Breast epithelium (tissue), 3 donors: ENCODE results near the gene GPR137.

Source experiments
- POLR2A ChIP-seq: fragments of 450-650 bp; IDR thresholded peaks from one replicate; pipeline ENCODE4 v1.6.1; 2016; ENCODE audit warnings: antibody characterized with exemption, mild to moderate bottlenecking, moderate library complexity
- POLR2AphosphoS5 ChIP-seq, 3 donors: sonication (generic); formaldehyde crosslinking; IDR thresholded peaks; one replicate each; pipeline ENCODE4 v1.6.1; 2017; ENCODE audit warnings: antibody characterized with exemption in 3 of 3

DNA sequence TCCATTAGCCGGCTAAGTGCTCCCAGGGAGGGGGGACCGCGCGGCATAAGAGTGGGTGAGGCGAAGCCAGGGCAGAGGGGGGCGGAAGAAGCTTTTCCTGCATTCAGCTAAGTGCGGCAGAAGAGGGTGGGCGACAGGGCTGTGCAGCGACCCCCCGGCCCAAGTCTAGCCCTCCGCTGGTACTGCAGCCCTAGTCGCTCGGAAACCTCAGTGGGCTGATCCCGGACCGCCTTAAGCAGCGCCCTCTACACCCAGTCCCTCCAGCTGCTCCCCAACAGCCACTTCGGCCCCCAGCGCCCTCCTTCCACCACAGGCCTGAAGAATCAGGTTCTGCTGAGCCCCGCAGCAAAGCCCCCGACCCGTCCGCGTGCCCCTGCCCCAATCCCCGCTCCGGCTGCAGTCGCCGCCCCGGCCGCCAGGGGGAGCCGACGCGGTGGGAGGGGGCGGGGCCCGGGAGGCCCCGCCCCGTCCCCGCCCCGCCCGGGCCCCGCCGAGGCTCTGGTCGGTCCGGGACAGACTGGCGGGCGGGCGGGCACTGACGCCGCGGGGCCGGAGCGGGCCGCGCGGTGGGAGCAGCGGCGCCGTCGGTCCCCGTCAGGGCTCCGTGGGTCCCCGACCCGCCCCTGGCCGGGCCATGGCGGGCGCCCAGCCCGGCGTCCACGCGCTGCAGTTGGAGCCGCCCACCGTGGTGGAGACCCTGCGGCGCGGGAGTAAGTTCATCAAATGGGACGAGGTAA is 34.5 kb upstream of the GPR137 start, which contains the start of gene PLCB3:
- no peak for TF ChIP-seq POLR2A
- no peak for TF ChIP-seq POLR2AphosphoS5 (IDR thresholded peaks at IDR 0.05)
